HG02588 (cell line): ENCODE data around the gene LRP1B.

Experiments
- ATAC-seq: cut with Tn5 transposase; IDR thresholded peaks from one replicate; pipeline ENCODE4 v1.9.1; 2021; ENCODE audit warnings: mild to moderate bottlenecking, moderate library complexity; ENCODE audit not compliant: unreplicated experiment

LRP1B gene

GRCh38 chr2:140770645-140771044 lies 1360.2 kb downstream of the LRP1B start:
- no peak for ATAC-seq

GRCh38 chr2:140761807-140762206 lies 1369.0 kb downstream of the LRP1B start:
- ATAC-seq, result no peak

DNA sequence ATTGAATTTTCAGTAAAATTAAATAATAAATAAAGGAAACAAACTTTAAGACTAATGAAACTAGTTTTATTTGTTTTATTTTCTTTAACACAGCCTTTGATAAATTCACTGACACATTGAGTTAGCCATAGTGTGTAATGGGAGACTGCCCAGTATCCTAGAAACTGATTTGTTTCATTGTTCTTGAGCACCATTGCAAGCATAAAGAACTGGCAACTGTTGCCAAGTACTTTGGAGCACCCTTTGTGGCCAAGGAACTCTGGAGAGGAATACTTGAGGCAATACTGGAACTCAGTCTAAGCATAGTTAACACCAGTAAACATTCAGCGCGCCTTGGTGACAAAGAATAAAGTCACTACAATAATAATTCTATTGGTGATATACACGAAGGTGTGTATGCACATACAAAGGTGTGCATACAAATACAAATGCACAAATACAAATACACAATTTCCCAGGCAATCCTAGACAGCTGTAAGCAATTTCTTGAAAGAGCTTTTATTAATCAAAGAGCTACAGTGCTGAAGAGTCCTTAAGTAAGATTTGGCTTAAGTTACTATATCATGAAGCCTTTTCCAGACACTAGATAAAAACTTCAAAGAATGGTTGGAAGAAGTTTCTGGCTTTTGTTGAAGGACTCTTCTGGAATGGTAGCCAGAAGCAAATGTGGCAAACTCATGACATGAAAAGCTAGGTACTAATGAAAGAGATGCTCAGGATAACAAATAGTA lies 1371.2 kb downstream of the LRP1B start:
- ATAC-seq, result no peak

- peak; percentile 94 for ATAC-seq
Observed at GRCh38 chr2:140747665-140748064, 1383.2 kb downstream of the LRP1B start.

DNA sequence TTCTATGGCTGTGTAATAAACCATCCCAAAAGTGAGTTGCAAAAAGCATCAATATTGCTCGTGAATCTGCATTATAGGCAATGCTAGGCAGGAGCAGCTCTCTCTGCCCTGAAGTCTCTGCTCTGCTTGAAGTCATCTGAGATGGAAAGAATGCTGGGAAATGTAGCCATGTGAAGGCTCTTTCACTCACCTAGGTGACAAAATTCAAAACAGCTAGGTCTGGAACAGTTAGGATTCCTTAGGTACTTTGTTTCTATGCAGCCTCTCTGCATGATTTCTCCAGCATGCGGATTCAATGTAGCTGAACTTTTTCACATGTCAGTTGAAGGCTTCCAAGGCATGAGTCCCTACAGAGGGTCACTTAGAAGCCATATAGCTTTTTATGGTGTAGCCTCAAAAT lies 1383.7 kb downstream of the LRP1B start:
- ATAC-seq, result peak; percentile 8

GRCh38 chr2:140744379-140744778 lies 1386.4 kb downstream of the LRP1B start:
- ATAC-seq, result no peak

DNA sequence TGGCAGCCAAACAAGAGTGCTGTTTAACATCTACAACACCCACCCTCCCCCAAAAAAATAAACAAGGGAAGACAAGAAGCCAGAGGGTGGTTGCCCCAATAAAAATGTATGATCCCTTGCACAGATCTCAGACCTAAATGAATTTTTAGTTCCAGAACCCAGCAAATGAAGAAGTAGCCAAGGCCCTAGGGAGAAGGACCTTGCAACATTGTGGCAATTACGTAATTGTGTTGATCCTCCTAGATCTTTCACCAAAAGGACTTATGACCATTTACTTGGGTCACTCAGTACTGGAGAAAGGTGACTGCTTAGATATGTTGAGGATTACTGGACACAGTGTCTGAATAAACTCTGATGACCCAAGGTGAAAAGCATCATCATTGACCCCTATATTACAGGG lies 1393.8 kb downstream of the LRP1B start:
- no peak for ATAC-seq

DNA sequence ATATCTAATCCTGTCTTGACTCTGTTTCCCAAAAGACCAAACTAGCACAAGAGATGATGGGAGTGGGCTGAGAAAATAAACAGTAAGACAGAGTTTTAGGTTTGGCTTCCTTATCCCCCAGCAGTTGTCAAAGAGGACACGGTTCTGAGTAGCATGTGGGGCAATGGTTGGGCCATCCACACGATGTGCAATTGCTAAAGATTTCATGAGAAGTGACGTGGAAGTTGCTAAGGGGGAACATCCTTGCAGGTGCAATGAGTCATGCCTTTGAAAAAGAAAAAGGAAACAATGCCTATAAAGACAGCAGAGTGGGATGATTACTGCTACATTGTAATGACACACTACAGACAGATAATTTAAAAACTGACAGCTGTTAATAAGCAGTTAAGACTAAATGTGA lies 1395.8 kb downstream of the LRP1B start:
- no peak for ATAC-seq

- no peak for ATAC-seq
Observed at GRCh38 chr2:140718999-140719398, 1411.8 kb downstream of the LRP1B start.

DNA sequence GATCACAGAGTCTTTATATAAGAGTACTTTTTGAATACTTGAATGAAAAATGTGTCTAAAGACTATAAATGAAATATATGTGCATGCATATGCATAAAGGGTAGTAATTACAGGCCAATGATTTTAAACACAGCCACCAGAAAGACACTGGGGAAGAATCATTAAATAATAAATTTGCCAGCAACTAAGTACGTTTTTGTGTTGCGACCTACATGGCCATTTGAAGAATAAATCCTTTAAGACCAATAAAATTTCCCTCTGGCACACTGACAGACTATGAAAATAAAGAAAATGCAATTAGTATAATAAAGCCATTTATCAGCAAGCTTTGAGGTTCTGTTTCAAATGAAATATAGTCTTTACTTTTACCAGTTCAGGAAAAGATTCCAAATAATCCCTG lies 1413.3 kb downstream of the LRP1B start:
- no peak for ATAC-seq

DNA sequence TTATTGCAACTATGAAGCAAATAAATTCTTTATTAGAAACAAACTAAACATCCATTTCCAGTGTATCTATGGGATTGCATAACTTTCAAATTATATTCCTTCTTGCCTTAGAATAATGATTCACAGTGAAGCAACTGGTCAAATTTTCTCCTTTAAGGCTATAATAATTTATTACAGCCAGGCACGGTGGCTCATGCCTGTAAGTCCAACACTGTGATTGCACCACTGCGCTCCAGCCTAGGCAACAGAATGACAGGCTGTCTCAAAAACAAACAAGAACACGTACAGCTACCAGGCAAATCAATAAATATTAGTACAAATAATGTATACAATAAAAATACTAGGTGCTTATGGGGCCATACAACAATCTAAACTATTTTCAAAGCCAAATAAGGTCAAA lies 1416.2 kb downstream of the LRP1B start:
- no peak for ATAC-seq

DNA sequence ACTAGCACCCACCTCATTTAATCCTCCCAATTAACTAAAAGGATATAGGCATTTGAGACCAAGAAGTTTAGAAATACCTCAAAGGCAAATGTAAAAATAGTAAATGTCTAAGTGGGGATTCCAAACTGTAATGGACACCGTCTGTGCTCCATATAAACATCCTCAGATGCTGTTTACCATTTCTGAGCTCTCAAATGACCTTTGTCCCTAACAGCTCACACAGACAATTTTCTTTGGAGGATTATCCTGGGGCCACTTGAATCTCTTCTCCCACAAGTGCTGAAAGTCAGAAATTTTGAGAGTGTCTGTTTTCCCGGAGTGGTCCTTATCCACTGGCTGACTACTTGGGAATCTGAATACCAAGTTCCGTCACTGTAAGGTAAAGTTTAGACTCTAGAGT lies 1418.9 kb downstream of the LRP1B start:
- ATAC-seq, result no peak

DNA sequence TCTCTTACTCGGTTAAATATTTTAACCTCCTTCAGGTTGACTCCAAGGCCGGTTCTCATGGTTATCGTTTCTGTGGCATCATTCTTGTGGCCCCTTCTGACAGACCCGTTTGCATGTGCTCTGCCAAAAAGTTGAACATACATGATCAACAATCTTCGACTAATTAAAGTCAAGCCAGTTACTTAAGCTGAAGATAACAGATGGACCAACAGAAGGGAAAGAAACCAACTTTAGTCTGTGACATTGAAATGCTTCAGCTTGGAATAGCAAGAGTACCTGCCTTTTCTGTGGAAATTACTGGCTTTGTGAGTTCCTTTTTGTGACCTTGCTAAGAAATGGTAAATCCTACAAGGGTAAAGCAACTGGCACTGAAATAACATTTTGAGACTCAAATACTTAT lies 1429.1 kb downstream of the LRP1B start:
- no peak for ATAC-seq

GRCh38 chr2:140698636-140699035 lies 1432.2 kb downstream of the LRP1B start:
- no peak for ATAC-seq

DNA sequence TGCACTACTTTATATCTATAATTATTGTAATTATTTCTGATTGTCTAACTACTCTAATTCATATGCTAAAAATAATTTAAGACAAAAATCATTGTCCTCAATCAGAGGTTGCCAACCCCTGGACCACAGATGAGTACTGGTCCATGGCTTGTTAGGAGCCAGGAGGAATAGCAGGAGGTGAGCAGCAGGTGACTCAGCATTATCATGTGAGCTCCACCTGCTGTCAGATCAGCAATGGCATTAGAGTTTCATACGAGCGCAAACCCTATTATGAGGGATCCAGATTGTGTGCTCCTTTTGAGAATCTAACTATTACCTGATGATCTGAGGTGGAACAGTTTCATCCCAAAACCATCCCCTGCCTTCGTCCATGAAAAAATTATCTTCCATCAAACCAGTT lies 1434.4 kb downstream of the LRP1B start:
- ATAC-seq, result no peak

- no peak for ATAC-seq
Observed at GRCh38 chr2:140695155-140695554, 1435.7 kb downstream of the LRP1B start.

GRCh38 chr2:140687825-140688224 lies 1443.0 kb downstream of the LRP1B start:
- ATAC-seq, result no peak

- ATAC-seq, result no peak
Observed at GRCh38 chr2:140683658-140684057, 1447.2 kb downstream of the LRP1B start.

GRCh38 chr2:140680862-140681261 lies 1450.0 kb downstream of the LRP1B start:
- no peak for ATAC-seq

DNA sequence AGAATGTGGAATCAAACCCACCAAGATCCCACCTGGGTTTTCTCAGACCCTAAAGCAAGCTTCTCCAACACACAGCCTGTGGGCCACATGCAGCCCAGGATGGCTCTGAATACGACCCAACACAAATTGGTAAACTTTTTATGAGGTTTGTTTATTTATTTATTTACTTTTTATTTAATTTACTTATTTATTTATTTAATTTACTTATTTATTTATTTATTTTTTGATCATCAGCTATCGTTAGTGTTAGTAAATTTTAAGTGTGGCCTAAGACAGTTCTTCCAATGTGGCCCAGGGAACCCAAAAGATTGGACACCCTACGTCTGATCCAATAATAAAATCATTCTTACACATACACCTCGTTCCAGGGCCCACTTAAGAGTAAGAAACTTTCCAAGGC lies 1451.1 kb downstream of the LRP1B start:
- no peak for ATAC-seq

- no peak for ATAC-seq
Observed at GRCh38 chr2:140669911-140670310, 1460.9 kb downstream of the LRP1B start.

DNA sequence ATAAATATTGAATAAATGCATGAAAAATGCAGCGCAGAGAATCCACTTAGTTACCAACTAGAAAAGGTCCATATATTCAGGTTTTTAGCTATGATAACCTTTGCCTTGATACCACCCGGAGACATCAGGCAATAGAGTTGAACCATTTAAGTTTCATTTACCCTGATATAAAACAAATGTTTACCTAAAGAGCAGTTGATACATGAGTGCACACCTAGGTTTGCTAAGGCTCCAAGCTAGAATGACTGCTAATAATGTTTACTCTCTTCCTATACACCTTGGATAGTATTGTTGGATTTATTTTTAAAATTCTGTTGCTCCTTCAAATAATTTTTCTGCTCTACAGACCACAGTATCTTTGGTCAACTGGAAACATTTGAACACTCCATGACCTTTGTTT lies 1463.6 kb downstream of the LRP1B start:
- ATAC-seq, result no peak

DNA sequence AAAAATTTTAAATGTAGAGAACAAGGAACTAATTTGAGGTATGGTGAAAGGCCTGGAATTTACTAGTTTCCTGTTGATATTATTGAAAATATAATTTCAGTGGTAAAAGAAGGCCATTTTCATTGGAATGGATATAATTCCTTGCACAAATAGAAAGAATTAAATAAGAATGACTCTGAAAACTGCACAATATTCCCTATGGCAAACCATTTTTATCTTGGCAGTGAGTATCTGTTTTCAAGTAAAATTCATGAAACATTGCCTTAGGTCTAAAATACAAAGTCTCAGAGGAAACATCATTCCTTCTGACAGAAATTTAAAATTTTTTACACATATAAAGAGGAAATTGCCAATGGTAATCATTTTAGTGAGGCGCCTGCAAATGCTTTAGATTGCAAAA lies 1468.3 kb downstream of the LRP1B start:
- no peak for ATAC-seq
